ENCODE data around the gene PRKN.

DNA sequence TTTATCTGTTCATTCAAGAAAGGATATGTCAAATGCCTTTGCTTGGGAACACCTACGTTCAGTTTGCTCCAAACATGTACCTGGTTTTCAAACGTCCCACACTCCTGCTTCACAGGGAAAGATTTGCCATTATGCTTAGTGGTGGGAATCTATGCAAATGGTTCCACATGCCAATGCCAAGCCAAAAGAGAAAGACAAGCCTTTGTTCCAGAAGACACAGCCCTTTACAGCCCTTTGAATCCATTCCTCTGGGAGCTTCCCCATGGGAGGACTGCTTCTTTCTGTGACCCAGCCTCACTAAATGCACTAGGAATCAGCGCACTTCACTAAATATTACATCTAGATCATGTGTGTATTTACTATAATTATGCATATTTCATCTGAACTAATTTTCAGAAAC is 619.5 kb downstream of the PRKN start:
- TF ChIP-seq CTCF (IDR thresholded peaks at IDR 0.05; ENCODE audit: poor library complexity) (no peak), EZH2 (IDR thresholded peaks at IDR 0.05; ENCODE audit: borderline replicate concordance) (no peak), EZH2phosphoT487 (IDR thresholded peaks at IDR 0.05; ENCODE audit: low read depth, severe bottlenecking, unreplicated experiment) (no peak)
